Mesenchymal stem cell (in vitro differentiated cells and primary cell): Measurements from ENCODE around the gene CNKSR2.

ENCODE experiments used
- DNase-seq: peaks from one replicate; pipeline ENCODE4 v3.0.0-alpha.2; 2013
- H2AFZ ChIP-seq: one replicate; pipeline ENCODE4 v1.6.1; 2013; ENCODE audit warnings: low read depth, mild to moderate bottlenecking, control low read depth, inconsistent platforms, low read length, moderate library complexity
- H2AK5ac ChIP-seq: 2 replicates; pipeline ENCODE4 v1.6.1; 2013; ENCODE audit warnings: low read length, moderate library complexity, mild to moderate bottlenecking, inconsistent platforms; ENCODE audit not compliant: severe bottlenecking
- H2BK120ac ChIP-seq: one replicate; pipeline ENCODE4 v1.6.1; 2013; ENCODE audit warnings: low read depth, mild to moderate bottlenecking, inconsistent platforms, low read length, moderate library complexity
- H2BK12ac ChIP-seq, 2 experiments: one replicate each; pipeline ENCODE4 v1.6.1; 2013; ENCODE audit warnings: inconsistent platforms in 2 of 2, low read length in 2 of 2, mild to moderate bottlenecking in 2 of 2, moderate library complexity in 2 of 2, control low read depth in 1 of 2
- H2BK15ac ChIP-seq: one replicate; pipeline ENCODE4 v1.6.1; 2013; ENCODE audit warnings: mild to moderate bottlenecking, low read depth, inconsistent platforms; ENCODE audit not compliant: poor library complexity, severe bottlenecking
- H2BK5ac ChIP-seq: 2 replicates; pipeline ENCODE4 v1.6.1; 2013; ENCODE audit warnings: low read depth, mild to moderate bottlenecking, low read length, control low read depth, inconsistent platforms; ENCODE audit not compliant: poor library complexity, severe bottlenecking
- H3K14ac ChIP-seq, 2 experiments: one replicate each; pipeline ENCODE4 v1.6.1; 2013; ENCODE audit warnings: inconsistent platforms in 2 of 2, low read length in 2 of 2, control low read depth in 1 of 2, mild to moderate bottlenecking in 1 of 2, moderate library complexity in 1 of 2
- H3K18ac ChIP-seq, 2 experiments: one replicate each; pipeline ENCODE4 v1.6.1; 2013; ENCODE audit warnings: inconsistent platforms in 2 of 2, low read length in 2 of 2, control low read depth in 1 of 2, low read depth in 1 of 2, mild to moderate bottlenecking in 1 of 2
- H3K23ac ChIP-seq, 2 experiments: one replicate each; pipeline ENCODE4 v1.6.1; 2013; ENCODE audit warnings: inconsistent platforms in 2 of 2, low read length in 2 of 2, mild to moderate bottlenecking in 2 of 2, moderate library complexity in 2 of 2, control low read depth in 1 of 2
- H3K27ac ChIP-seq: 2 replicates; pipeline ENCODE4 v1.5.1; 2013; ENCODE audit warnings: mild to moderate bottlenecking, moderate library complexity, low read length, control low read depth, inconsistent platforms; ENCODE audit not compliant: poor library complexity, severe bottlenecking
- H3K27me3 ChIP-seq, 2 experiments: 2 replicates each; pipeline versions ENCODE4 v1.6.1 to v1.7.0; 2013; ENCODE audit warnings: low read length in 2 of 2, mild to moderate bottlenecking in 2 of 2, moderate library complexity in 2 of 2, control low read depth in 1 of 2, inconsistent platforms in 1 of 2; ENCODE audit not compliant: control insufficient read depth in 1 of 2, insufficient read depth in 1 of 2
- H3K36me3 ChIP-seq, 2 experiments: 2 replicates each; pipeline versions ENCODE4 v1.6.1 to v1.7.0; 2013; ENCODE audit warnings: low read length in 2 of 2, control low read depth in 1 of 2, inconsistent platforms in 1 of 2, low read depth in 1 of 2, mild to moderate bottlenecking in 1 of 2; ENCODE audit not compliant: insufficient read depth in 2 of 2, control insufficient read depth in 1 of 2
- H3K4ac ChIP-seq, 2 experiments: one replicate each; pipeline ENCODE4 v1.6.1; 2013; ENCODE audit warnings: inconsistent platforms in 2 of 2, low read length in 2 of 2, mild to moderate bottlenecking in 2 of 2, moderate library complexity in 2 of 2, control low read depth in 1 of 2, low read depth in 1 of 2
- H3K4me1 ChIP-seq: 2 replicates; pipeline ENCODE4 v1.6.1; 2013; ENCODE audit warnings: low read depth, low read length, control low read depth; ENCODE audit not compliant: control insufficient read depth, insufficient read depth
- H3K4me2 ChIP-seq: 2 replicates; pipeline ENCODE4 v1.6.1; 2013; ENCODE audit warnings: low read length, mild to moderate bottlenecking, inconsistent platforms; ENCODE audit not compliant: poor library complexity, severe bottlenecking
- H3K4me3 ChIP-seq, 2 experiments: 2 replicates each; pipeline versions ENCODE4 v1.5.1 to v1.7.0; 2013; ENCODE audit warnings: low read length in 2 of 2, mild to moderate bottlenecking in 2 of 2, control low read depth in 1 of 2, low read depth in 1 of 2; ENCODE audit not compliant: insufficient read depth in 1 of 2
- H3K79me1 ChIP-seq: replicated peaks from 2 replicates; pipeline ENCODE4 v1.6.1; 2013; ENCODE audit warnings: mild to moderate bottlenecking, control low read depth, low read length, inconsistent platforms; ENCODE audit not compliant: poor library complexity, severe bottlenecking
- H3K9ac ChIP-seq: 2 replicates; pipeline ENCODE4 v1.7.0; 2013; ENCODE audit warnings: mild to moderate bottlenecking, low read length, moderate library complexity
- H3K9me3 ChIP-seq: 2 replicates; pipeline ENCODE4 v1.7.0; 2013; ENCODE audit warnings: mild to moderate bottlenecking, low read length; ENCODE audit not compliant: control insufficient read depth
- H4K8ac ChIP-seq: one replicate; pipeline ENCODE4 v1.6.1; 2013; ENCODE audit warnings: inconsistent platforms, mild to moderate bottlenecking, low read length, moderate library complexity
- H4K91ac ChIP-seq: one replicate; pipeline ENCODE4 v1.6.1; 2013; ENCODE audit warnings: mild to moderate bottlenecking, low read length, inconsistent platforms
- WGBS: methylation state at CpG from one replicate; pipeline ENCODE4 v1.1.7; 2013; ENCODE audit warnings: mixed read lengths; 5-methylcytosine and 5-hydroxymethylcytosine counted together

The CNKSR2 gene

DNA sequence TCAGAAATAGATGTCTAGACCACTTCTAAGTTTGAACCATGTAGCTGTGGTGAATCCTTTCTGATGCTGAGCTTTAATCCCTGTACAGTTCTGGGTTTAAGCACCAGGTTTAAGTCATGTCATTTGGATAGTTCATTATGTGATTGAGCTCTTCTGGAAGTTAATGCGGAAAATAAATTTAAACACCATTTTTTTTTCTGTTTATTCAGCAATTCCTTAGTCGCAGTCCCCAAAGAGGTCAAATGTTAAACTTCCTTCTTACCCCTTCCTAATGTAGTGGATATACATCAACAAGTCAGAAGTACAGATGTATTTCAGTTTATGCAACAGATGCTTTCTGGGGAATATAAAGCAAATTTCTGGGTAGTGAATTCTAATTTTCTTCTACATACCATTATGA lies 52.9 kb downstream of the CNKSR2 start:
- H2AK5ac ChIP-seq = no peak overlapping the region
- no peaks in the 10 kb centered on the region for H3K9me3 ChIP-seq
- no peak overlapping the region for H3K23ac ChIP-seq
- H3K4me3 ChIP-seq = no peak overlapping the region
- no peak for DNase-seq
- H2BK15ac ChIP-seq = no peak overlapping the region
- H2BK5ac ChIP-seq = no peak overlapping the region
- H2BK120ac ChIP-seq = no peak overlapping the region
- no peak overlapping the region for H3K18ac ChIP-seq
- WGBS = no CpG with 5 or more reads among the region's 2 CpGs
- H3K36me3 ChIP-seq = no peaks in the 10 kb centered on the region
- no peak overlapping the region for H3K4me2 ChIP-seq
- no peak overlapping the region for H3K14ac ChIP-seq
- no peak overlapping the region for H4K8ac ChIP-seq
- H3K27me3 ChIP-seq = no peaks in the 10 kb centered on the region
- H3K4me1 ChIP-seq = no peaks in the 10 kb centered on the region
- H3K4ac ChIP-seq = no peak overlapping the region
- H2BK12ac ChIP-seq = no peak overlapping the region
- no peak overlapping the region for H2AFZ ChIP-seq
- no peak overlapping the region for H3K27ac ChIP-seq
- H4K91ac ChIP-seq = no peak overlapping the region
- H3K79me1 ChIP-seq = no peaks in the 10 kb centered on the region
- no peak overlapping the region for H3K9ac ChIP-seq

- Histone ChIP-seq H2AK5ac (no peak overlapping the region), H2AFZ (no peak overlapping the region), H2BK15ac (no peak overlapping the region), H3K27me3 (no peaks in the 10 kb centered on the region), H3K4me3 (no peak overlapping the region), H4K91ac (no peak overlapping the region), H4K8ac (no peak overlapping the region), H3K23ac (no peak overlapping the region), H2BK5ac (no peak overlapping the region), H3K27ac (no peak overlapping the region), H2BK12ac (no peak overlapping the region), H3K36me3 (no peaks in the 10 kb centered on the region), H2BK120ac (no peak overlapping the region), H3K14ac (no peak overlapping the region), H3K9me3 (no peaks in the 10 kb centered on the region), H3K4me1 (no peaks in the 10 kb centered on the region), H3K9ac (no peak overlapping the region), H3K4me2 (no peak overlapping the region), H3K18ac (no peak overlapping the region), H3K79me1 (no peaks in the 10 kb centered on the region), H3K4ac (no peak overlapping the region)
- no CpG with 5 or more reads among the region's 1 CpG for WGBS
- no peak for DNase-seq
Measured at GRCh38 chrX:21437036-21437435, 62.8 kb downstream of the CNKSR2 start.

GRCh38 chrX:21438792-21439191 lies 64.6 kb downstream of the CNKSR2 start:
- Histone ChIP-seq H4K91ac (no peak overlapping the region), H3K27ac (no peak overlapping the region), H3K9ac (no peak overlapping the region), H2BK5ac (no peak overlapping the region), H3K9me3 (no peaks in the 10 kb centered on the region), H3K36me3 (no peaks in the 10 kb centered on the region), H3K4me3 (no peak overlapping the region), H2AK5ac (no peak overlapping the region), H2BK12ac (no peak overlapping the region), H3K23ac (no peak overlapping the region), H3K18ac (no peak overlapping the region), H3K4me2 (no peak overlapping the region), H4K8ac (no peak overlapping the region), H3K4me1 (no peaks in the 10 kb centered on the region), H3K4ac (no peak overlapping the region), H2BK120ac (no peak overlapping the region), H3K14ac (no peak overlapping the region), H2AFZ (no peak overlapping the region), H3K27me3 (no peaks in the 10 kb centered on the region), H2BK15ac (no peak overlapping the region), H3K79me1 (no peaks in the 10 kb centered on the region)
- WGBS = no CpG with 5 or more reads among the region's 1 CpG
- no peak for DNase-seq

DNA sequence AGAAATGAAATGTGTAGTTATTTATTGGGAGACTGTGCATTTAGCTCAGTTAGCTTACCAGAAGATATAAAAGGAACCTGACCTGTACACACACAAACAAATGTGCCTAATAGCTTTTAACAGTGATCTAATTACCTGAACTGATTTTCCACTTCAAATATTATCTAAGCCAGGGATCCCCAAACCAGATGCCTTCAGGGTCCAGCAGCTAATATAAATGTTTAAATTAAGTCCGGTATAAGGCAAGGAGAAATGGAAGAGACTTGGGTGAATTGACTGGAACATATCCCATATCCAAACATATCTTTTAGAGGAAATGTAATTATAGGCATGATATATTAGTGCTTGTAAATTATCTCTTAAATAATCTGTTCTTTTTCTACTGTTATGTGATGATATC lies 66.7 kb downstream of the CNKSR2 start:
- Histone ChIP-seq H3K4me3 (no peak overlapping the region), H4K8ac (no peak overlapping the region), H2AFZ (no peak overlapping the region), H3K27ac (no peak overlapping the region), H3K27me3 (no peaks in the 10 kb centered on the region), H2BK5ac (no peak overlapping the region), H3K23ac (no peak overlapping the region), H3K14ac (no peak overlapping the region), H3K4me2 (no peak overlapping the region), H3K9ac (no peak overlapping the region), H2BK15ac (no peak overlapping the region), H3K4me1 (no peaks in the 10 kb centered on the region), H3K18ac (no peak overlapping the region), H2BK12ac (no peak overlapping the region), H3K79me1 (no peaks in the 10 kb centered on the region), H3K4ac (no peak overlapping the region), H3K36me3 (no peaks in the 10 kb centered on the region), H2AK5ac (no peak overlapping the region), H4K91ac (no peak overlapping the region), H3K9me3 (no peaks in the 10 kb centered on the region), H2BK120ac (no peak overlapping the region)
- DNase-seq = no peak
- no CpG with 5 or more reads among the region's 1 CpG for WGBS
